MM.1S (cell line): ENCODE results near the gene NFAM1.

Source experiments
- DNase-seq: peaks from one replicate; pipeline ENCODE4 v3.0.0-alpha.2; 2015
- H2AFZ ChIP-seq: fragments of 300-600 bp; sonication (generic); 2 replicates; pipeline ENCODE4 v1.6.0; 2016; ENCODE audit warnings: antibody characterized with exemption, low read length
- H3F3A ChIP-seq: fragments of 300-600 bp; sonication (generic); 2 replicates; pipeline ENCODE4 v1.6.1; 2016; ENCODE audit warnings: mild to moderate bottlenecking, antibody characterized with exemption, low read length, moderate library complexity, mixed read lengths; ENCODE audit not compliant: insufficient read depth
- H3K27ac ChIP-seq: fragments of 300-600 bp; sonication (generic); 2 replicates; pipeline ENCODE4 v1.5.1; 2016; ENCODE audit warnings: mild to moderate bottlenecking, low read length
- H3K27me3 ChIP-seq: fragments of 300-600 bp; sonication (generic); replicated peaks from 2 replicates; pipeline ENCODE4 v1.6.0; 2016; ENCODE audit warnings: low read length; ENCODE audit not compliant: insufficient read depth
- H3K36me3 ChIP-seq: fragments of 300-600 bp; sonication (generic); replicated peaks from 2 replicates; pipeline ENCODE4 v1.6.1; 2016; ENCODE audit warnings: mild to moderate bottlenecking, low read length, mixed read lengths; ENCODE audit not compliant: insufficient read depth
- H3K4me1 ChIP-seq: fragments of 300-600 bp; sonication (generic); 2 replicates; pipeline ENCODE4 v1.6.1; 2016; ENCODE audit warnings: low read length, mixed read lengths
- H3K4me2 ChIP-seq: fragments of 300-600 bp; sonication (generic); 2 replicates; pipeline ENCODE4 v1.6.0; 2016; ENCODE audit warnings: low read depth, low read length
- H3K4me3 ChIP-seq: fragments of 300-600 bp; sonication (generic); 2 replicates; pipeline ENCODE4 v1.5.1; 2016; ENCODE audit warnings: low read length, mixed read lengths
- H3K79me2 ChIP-seq: fragments of 300-600 bp; sonication (generic); 2 replicates; pipeline ENCODE4 v1.6.1; 2016; ENCODE audit warnings: mixed run types, low read length, mixed read lengths
- H3K9ac ChIP-seq: fragments of 300-600 bp; sonication (generic); 2 replicates; pipeline ENCODE4 v1.6.1; 2016; ENCODE audit warnings: low read length, mixed read lengths
- H3K9me2 ChIP-seq: fragments of 300-600 bp; sonication (generic); replicated peaks from 2 replicates; pipeline ENCODE4 v1.6.1; 2016; ENCODE audit warnings: mild to moderate bottlenecking, low read length, mixed read lengths; ENCODE audit not compliant: insufficient read depth
- H3K9me3 ChIP-seq: fragments of 300-600 bp; sonication (generic); replicated peaks from 2 replicates; pipeline ENCODE4 v1.6.1; 2016; ENCODE audit warnings: mild to moderate bottlenecking, low read length, mixed read lengths; ENCODE audit not compliant: insufficient read depth
- H4K20me1 ChIP-seq: fragments of 300-600 bp; sonication (generic); 2 replicates; pipeline ENCODE4 v1.6.1; 2016; ENCODE audit warnings: mild to moderate bottlenecking, low read length, moderate library complexity, mixed read lengths; ENCODE audit not compliant: insufficient read depth
- CTCF ChIP-seq: fragments of 300-600 bp; sonication (generic); IDR thresholded peaks from 2 replicates; pipeline ENCODE4 v1.5.1; 2016; ENCODE audit warnings: antibody characterized with exemption, low read length, mixed read lengths
- EZH2 ChIP-seq: fragments of 300-600 bp; sonication (generic); optimal IDR thresholded peaks from 2 replicates; pipeline ENCODE3; 2017; ENCODE audit warnings: low read depth, mild to moderate bottlenecking, antibody characterized with exemption, low read length, mixed read lengths
- EZH2phosphoT487 ChIP-seq: fragments of 300-600 bp; sonication (generic); IDR thresholded peaks from 2 replicates; pipeline ENCODE4 v1.6.1; 2018; ENCODE audit warnings: antibody characterized with exemption, low read length

The NFAM1 gene

DNA sequence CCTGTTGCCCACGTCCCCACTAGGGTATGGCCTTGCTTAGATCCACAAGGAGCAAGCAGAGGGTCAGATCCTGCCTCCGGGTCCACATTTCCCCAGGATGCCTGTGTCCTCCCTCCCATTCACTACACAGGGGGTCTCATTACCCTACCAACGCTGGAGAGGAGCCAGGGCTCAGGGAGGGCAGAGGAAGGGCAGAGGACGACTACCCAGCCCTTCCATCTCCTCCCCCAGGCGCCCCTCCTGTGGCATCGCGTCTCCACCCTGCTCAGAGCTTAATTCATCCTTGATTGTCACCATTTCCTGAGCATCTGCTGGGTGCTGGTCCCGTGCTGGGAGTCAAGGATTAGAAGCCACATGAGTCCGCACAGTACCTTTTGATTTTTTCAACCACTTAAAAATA is 5.0 kb downstream of the NFAM1 start:
- H3K27me3 ChIP-seq = peaks cover 75% of the 10 kb centered on the region
- H3K79me2 ChIP-seq = no peaks in the 10 kb centered on the region
- DNase-seq = no peak
- no peaks in the 10 kb centered on the region for H3K36me3 ChIP-seq
- H3K9me3 ChIP-seq = no peaks in the 10 kb centered on the region
- H4K20me1 ChIP-seq = no peaks in the 10 kb centered on the region
- H3K4me1 ChIP-seq = no peaks in the 10 kb centered on the region
- no peak overlapping the region for H3K4me2 ChIP-seq
- TF ChIP-seq EZH2 (no peak), EZH2phosphoT487 (no peak), CTCF (no peak)
- no peak overlapping the region for H3K9ac ChIP-seq
- no peak overlapping the region for H2AFZ ChIP-seq
- no peak overlapping the region for H3K4me3 ChIP-seq
- H3K27ac ChIP-seq = no peak overlapping the region
- no peaks in the 10 kb centered on the region for H3F3A ChIP-seq
- H3K9me2 ChIP-seq = no peaks in the 10 kb centered on the region

GRCh38 chr22:42425989-42426355 is 6.2 kb downstream of the NFAM1 start:
- Histone ChIP-seq H3K9me3 (no peaks in the 10 kb centered on the region), H4K20me1 (no peaks in the 10 kb centered on the region), H3K27ac (no peak overlapping the region), H3K9me2 (no peaks in the 10 kb centered on the region), H3K4me3 (no peak overlapping the region), H3K27me3 (peaks cover 72% of the 10 kb centered on the region), H3K9ac (no peak overlapping the region), H3F3A (no peaks in the 10 kb centered on the region), H2AFZ (no peak overlapping the region), H3K4me1 (no peaks in the 10 kb centered on the region), H3K36me3 (no peaks in the 10 kb centered on the region), H3K79me2 (no peaks in the 10 kb centered on the region), H3K4me2 (no peak overlapping the region)
- no peak for DNase-seq
- TF ChIP-seq CTCF (no peak), EZH2 (no peak), EZH2phosphoT487 (no peak)

DNA sequence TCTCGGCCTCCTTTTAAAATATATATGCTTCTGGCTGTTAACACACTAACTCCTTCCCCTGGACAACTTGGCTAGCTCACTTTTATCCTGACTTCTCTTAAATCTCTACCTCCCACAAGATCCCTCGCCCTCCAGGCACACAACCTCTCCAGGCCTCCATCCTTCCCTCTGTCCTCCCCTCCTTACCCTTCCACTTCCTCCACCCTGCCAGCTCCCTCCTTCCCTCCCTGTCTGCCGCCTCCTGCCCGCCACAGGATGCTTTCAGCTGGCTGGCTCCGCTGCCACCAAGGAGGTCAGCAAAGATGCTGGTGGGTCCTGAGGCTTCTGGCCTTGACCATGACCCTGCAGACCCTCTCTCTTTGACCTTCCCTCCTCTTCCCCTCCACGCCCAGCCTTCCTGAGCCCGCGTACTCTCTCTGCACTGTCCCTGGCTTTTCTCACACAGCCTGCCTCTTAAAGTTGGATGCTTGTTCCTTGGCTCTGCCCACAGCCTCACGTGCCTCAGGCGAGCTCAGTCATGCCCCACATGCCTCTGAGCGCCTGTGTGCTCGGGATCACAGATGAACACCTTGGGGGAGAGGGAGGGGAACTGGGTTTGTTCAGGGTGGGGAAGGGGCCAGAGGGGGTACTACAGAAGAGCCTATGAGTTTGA is 6.7 kb downstream of the NFAM1 start:
- Histone ChIP-seq H2AFZ (no peak overlapping the region), H3K4me3 (no peak overlapping the region), H3K36me3 (no peaks in the 10 kb centered on the region), H3K9me3 (no peaks in the 10 kb centered on the region), H3K79me2 (no peaks in the 10 kb centered on the region), H3K9me2 (no peaks in the 10 kb centered on the region), H3K9ac (no peak overlapping the region), H3K27ac (no peak overlapping the region), H3F3A (no peaks in the 10 kb centered on the region), H3K27me3 (peaks cover 67% of the 10 kb centered on the region), H3K4me1 (no peaks in the 10 kb centered on the region), H4K20me1 (no peaks in the 10 kb centered on the region), H3K4me2 (no peak overlapping the region)
- TF ChIP-seq EZH2 (no peak), EZH2phosphoT487 (no peak)
- DNase-seq = no peak

DNA sequence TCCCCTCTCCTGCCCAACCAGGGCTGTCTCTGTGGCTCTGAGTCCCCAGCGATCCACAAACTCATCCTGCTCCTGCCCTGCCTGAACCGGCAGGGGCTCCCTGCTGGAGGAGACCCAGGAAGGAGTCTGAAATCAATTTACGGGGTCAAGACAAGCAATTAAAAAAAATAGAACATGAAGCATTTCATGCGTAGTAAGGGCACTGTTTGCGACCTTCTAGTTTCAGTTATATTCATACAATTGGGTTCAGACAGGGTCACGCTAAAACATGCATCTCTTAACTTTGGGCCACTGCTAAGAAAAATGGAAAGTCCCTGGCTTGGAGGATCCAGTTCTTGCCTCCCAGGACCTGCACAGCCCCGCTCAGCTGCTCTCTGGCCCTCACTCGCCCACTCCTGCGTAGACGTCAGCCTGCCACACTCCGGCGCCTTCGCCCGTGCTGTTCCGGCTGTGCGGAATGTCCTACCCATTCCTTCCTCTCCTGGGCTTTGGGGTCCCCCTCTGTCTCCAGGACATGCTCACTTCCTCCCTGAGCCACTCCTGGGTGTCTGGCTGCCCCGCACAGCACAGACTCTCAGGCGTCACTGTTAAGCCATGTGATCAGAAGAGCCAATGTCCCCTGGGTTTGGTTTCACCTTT is 12.8 kb downstream of the NFAM1 start:
- peak; percentile 26 for DNase-seq
- H3K4me2 ChIP-seq = peak overlapping the region; percentile 71
- no peak overlapping the region; the same call in 1 of the 2 replicates for H3K9ac ChIP-seq

More for the DNA sequence above, 12.8 kb downstream of the NFAM1 start:
- Histone ChIP-seq H4K20me1 (no peaks in the 10 kb centered on the region), H3K9me2 (no peaks in the 10 kb centered on the region), H3K27me3 (peaks cover 54% of the 10 kb centered on the region), H3K36me3 (no peaks in the 10 kb centered on the region), H2AFZ (peak overlapping the region; percentile 58), H3F3A (no peaks in the 10 kb centered on the region), H3K4me1 (no peaks in the 10 kb centered on the region), H3K27ac (no peak overlapping the region), H3K79me2 (no peaks in the 10 kb centered on the region), H3K4me3 (peak overlapping the region; percentile 52), H3K9me3 (no peaks in the 10 kb centered on the region)
- no peak for TF ChIP-seq CTCF
- no peak for TF ChIP-seq EZH2phosphoT487
- no peak for TF ChIP-seq EZH2
